GM12864 (cell line): Measurements from ENCODE around the gene LUZP4.

Source experiments
- DNase-seq: peaks from one replicate; pipeline ENCODE4 v3.0.0-alpha.2; 2011; ENCODE audit warnings: low read depth
- H3K4me3 ChIP-seq: 2 replicates; pipeline ENCODE4 v1.5.1; 2011; ENCODE audit warnings: mild to moderate bottlenecking, low read depth, low read length, control low read depth
- TF ChIP-seq, protein P1 (sequence below): IDR thresholded peaks from 2 replicates; pipeline ENCODE4 v1.5.1; 2011; ENCODE audit warnings: low read depth, mild to moderate bottlenecking, moderate library complexity, low read length, control low read depth, inconsistent platforms; ENCODE audit errors: missing control alignments

Gene LUZP4

DNA sequence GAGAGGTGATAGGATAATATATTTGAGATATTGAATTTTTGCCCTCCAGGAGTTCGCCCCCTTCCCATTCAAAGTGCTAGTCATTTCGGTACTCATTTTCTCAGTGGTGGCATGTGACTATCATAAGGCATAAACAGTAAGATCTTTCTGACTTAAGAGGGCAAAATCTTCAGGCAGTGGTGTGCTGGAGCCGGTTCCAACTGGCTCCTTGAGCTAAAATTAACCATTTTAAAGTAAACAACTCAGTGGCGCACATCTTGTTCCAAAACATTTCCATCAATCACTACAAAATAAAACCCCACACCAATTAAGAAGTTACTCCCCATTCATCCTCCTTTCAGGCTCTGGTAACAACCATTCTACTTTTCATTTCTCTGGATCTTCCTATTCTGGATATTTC, 43.3 kb downstream of the LUZP4 start:
- DNase-seq, result no peak
- TF ChIP-seq, protein P1, sequence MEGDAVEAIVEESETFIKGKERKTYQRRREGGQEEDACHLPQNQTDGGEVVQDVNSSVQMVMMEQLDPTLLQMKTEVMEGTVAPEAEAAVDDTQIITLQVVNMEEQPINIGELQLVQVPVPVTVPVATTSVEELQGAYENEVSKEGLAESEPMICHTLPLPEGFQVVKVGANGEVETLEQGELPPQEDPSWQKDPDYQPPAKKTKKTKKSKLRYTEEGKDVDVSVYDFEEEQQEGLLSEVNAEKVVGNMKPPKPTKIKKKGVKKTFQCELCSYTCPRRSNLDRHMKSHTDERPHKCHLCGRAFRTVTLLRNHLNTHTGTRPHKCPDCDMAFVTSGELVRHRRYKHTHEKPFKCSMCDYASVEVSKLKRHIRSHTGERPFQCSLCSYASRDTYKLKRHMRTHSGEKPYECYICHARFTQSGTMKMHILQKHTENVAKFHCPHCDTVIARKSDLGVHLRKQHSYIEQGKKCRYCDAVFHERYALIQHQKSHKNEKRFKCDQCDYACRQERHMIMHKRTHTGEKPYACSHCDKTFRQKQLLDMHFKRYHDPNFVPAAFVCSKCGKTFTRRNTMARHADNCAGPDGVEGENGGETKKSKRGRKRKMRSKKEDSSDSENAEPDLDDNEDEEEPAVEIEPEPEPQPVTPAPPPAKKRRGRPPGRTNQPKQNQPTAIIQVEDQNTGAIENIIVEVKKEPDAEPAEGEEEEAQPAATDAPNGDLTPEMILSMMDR, result no peak
- H3K4me3 ChIP-seq, result no peak overlapping the region

DNA sequence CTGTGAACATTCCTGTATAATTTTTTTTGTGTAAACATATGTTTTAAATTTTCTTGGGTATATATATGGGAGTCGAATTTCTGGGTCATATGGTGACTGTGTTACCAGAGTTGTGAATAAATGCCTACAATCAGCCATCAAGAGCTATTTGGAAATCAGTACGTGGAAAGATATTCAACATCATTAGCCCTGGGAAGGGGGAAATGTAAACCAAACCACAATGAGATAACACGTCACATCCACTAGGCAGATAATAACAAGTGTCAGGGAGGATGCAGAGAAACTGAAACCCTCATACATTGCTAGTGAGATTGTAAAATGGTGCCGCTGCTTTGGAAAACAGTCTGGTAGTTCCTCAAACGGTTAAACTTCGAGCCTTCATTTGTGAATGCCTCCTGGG, 43.9 kb downstream of the LUZP4 start:
- TF ChIP-seq, protein P1, result no peak
- no peak overlapping the region for H3K4me3 ChIP-seq
- no peak for DNase-seq

DNA sequence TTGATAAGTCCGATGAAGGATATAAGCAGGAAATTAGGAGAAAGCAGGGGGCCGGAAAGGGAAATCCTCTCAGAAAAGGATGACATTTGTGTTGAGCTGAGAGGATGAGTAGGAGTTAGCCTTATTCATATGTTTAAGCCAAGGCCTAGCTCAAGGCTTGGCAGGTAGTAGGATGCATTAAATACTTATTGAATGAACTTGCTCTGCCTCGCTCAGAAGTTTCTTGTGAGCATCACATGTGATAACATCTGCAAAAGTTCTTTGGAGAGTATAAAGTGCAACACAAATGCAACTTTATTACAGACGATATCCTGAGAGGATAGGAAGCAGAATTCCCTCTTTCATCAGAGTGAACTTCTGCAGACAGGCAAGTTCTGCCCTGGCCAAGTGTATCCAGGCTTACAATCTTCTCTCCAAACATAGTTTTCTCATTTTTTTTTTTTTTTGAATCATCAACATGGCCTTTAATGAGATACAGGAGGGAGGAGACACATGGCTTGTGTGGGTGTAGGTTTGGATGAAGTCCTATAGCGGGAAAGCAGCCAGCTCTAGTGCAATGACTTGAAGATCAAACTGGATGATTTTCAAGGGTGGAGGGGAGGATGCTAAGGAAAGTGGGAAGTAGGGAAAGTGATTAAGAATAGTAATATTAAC, 48.1 kb downstream of the LUZP4 start:
- no peak overlapping the region for H3K4me3 ChIP-seq
- no peak for DNase-seq
- TF ChIP-seq, protein P1, result no peak

DNA sequence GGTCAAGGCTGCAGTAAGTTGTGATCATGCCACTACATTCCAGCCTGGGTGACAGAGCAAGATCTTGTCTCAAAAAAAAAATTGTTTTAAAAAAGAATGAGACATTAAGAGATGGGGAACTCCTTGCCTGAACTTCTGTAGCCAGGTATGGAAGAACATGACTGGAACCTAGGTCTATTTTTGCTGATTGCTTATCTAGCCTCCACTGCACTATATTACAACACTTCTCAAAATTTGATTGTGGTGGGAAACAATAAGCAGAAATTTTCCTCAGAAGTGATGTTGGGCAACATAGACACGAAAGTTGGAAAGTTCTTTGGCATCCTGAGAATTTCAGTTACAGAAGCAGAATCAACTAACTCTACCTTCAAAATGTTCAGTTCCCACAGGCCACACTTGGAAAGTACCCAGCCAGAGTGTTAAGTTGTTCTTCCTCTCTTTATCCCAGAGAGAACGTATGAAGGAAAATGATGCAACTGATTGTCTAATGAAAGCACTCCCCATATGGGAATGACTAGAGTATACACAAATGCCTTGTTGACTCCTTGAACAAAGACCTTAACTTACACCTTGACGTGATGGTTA, 50.0 kb downstream of the LUZP4 start:
- TF ChIP-seq, protein P1, result no peak
- no peak for DNase-seq
- no peak overlapping the region for H3K4me3 ChIP-seq

DNA sequence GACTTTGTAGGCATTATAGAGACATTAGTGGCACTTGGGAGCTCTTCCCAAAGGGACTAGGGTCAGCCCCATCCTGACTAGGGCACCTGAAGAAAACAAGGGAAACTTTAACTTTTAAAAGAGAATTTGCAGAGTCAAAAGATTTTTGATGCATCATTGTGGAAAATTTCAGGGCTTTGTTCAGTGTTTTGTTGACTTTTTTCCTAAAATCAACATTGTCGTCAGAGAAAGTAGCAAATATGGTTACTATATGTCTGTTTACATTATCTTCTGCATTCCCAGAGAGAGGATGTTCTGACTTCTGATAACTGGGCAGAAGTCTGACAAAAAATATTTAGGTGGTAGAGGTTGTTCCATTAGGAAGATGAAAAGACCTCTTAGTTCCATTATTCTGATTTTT, 51.9 kb downstream of the LUZP4 start:
- no peak for DNase-seq
- TF ChIP-seq, protein P1, result no peak
- no peak overlapping the region for H3K4me3 ChIP-seq

DNA sequence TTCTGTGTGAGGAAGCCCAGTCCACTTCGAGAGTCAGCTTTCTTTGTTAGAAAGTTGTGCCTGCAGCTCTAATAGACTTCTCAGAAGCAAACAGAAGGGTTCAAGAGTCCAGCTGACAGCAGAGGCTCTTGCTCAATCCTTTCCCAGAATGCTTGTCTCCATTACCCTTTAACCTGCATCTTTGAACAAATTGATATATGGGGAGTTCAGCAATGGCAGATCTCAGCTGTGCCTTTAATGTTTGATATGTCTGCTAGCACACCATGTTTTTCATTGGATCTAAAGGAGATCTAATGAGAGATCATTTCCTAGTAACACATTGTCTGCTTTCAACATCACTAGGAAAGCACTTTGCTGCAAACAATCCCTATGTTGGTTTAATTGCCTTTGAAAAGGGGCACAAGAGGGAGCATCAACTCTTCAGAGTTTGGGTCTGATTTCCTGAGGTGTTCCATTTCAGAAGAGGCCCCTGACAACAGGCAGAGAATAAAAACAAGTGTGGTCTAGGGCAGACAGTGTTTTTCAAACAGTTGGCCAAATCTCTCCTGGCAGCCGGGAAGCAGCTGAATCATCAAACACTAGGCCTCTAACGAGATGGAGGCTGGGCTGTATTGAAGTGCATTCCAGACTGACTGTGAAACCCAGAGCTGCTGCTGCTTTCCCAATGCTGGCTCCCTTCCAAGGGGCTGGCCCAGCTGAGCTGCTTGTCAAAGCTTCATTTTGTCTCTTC, 55.5 kb downstream of the LUZP4 start:
- H3K4me3 ChIP-seq, result no peak overlapping the region
- TF ChIP-seq, protein P1, result no peak
- DNase-seq, result no peak
